HG03060 (cell line): ENCODE results near the gene NPL.

Experiments
- ATAC-seq: cut with Tn5 transposase; IDR thresholded peaks from one replicate; pipeline ENCODE4 v1.9.1; 2021; ENCODE audit warnings: low read depth, moderate number of reproducible peaks; ENCODE audit not compliant: unreplicated experiment

The NPL gene

DNA sequence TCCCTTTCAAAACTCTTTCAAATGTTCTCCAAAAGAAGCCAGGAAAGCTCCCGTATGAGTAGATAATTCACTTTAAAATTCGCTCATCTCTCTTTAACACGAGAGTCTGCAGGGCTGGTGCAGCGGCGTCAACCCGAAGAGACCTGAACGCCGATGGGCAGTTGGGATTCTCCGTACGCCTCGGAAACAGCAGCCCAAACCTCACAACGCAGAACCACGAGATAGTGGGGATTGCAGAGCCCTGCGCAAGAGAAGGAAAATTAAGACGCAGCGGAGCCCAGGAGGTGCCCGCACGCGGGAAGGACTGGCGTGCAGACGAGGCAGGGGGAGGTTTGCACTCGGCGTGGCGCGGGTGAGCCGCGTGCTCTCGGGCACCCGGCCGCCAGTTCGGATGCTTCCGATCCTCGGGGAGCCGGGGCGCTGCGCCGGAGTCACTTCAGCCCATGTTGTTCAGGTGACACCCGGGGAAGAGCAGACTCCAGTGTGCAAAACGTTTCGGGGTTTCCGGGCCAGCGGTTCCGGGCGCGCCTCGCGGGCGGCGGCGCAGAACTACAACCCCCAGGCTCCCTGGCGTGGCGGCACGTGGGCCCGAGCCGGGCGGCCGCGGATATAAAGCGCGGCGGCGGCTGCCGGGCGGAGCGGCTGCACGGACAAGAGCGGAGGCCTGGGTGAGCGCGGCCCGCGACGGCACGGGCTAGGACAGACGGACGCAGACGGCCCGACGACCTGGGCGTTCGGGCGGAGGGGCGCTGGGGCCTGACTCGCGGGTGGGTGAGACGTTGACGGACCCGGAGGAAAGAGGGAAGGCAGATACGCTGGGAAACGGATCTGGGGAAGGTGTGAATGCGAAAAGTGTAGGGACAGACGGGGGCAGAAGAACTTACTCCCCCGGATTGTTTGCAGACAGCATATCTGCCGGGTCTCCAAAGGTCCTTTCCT, at the start of gene NPL:
NPL (plus strand) TSS at position 636 of the 939 bp plus-strand sequence. CDS start 4,599 bp downstream, outside the sequence.
- no peak for ATAC-seq

GRCh38 chr1:182740120-182740519, 49.5 kb upstream of the NPL start:
- ATAC-seq, result no peak

- ATAC-seq, result no peak
Observed at GRCh38 chr1:182742780-182743179, 46.8 kb upstream of the NPL start.

GRCh38 chr1:182752077-182752988, 37.2 kb upstream of the NPL start:
- no peak for ATAC-seq

DNA sequence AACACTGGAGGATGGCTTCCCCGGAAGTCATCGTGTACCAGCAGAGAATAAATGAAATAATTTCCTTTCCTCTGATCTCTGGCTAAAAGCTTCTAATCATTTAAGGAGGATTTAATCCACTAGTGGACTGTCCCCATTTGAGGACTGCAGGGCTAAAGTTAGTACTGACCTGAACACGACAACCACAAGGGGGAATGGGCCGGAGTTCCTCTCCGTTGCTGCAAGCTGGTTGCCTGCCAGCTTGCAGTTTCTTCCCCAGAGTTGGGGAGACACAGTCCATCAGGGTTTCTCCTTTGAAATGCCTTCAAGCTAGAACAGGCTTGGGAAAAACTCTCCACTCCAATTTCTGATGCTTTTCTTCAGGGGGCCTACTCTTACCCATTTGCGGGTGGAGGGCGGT, 35.5 kb upstream of the NPL start:
- no peak for ATAC-seq

DNA sequence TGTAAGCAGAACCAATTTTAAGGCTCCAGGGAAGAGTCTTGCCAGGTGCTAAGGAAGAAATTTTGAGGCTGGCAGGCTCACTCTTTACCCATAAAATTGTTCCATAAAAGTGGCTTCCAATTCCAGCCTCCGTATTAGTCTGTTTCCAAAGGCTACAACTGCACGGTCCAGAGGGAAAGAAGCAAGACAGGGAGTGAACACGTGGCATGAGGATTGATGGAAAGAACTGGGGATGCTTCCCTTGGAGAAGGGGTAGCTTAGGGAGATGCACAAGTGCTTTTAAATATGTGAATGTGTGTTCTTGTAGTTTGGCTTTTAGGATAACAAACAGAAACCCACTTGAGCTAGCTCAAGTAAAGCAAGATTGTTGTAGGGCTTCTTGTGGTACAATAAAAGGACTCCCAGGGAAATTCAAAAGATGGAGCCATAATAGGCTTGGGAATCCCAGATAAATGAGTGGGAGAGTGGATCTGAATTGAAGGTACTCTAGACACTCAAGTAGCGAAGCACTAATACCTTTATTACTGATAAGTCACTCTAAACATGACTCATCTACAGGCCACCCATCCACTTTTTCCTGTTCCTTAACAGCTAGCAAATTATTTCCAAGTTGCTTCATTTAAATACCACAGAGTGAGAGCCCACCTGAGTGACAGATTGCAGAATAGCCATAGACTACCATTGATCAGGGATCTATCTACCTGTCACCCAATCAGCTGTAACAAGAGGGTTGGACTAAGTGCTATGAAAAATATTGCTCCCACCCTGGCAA, 34.8 kb upstream of the NPL start:
- ATAC-seq, result no peak

DNA sequence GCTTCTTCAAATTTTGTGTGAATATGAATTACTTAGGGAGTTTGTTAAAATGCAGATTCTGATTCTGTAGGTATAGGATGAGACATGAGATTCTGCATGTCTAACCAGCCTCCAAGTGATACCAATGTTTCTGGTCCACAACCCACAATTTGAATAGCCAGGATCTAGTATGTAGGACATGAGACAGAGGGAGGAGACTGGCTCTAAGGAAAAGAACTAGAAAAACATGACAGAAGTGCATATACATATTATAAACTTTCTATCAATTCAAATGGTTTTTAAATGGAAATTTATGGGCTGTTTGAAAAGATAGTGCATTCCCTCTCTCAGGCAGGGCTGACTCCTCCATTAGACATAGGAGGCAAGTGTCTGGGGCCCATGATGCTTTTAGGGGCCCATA, 33.9 kb upstream of the NPL start:
- ATAC-seq, result no peak

GRCh38 chr1:182756423-182756822, 33.1 kb upstream of the NPL start:
- ATAC-seq, result no peak

- ATAC-seq, result no peak
Observed at GRCh38 chr1:182761396-182762395, 27.9 kb upstream of the NPL start.

DNA sequence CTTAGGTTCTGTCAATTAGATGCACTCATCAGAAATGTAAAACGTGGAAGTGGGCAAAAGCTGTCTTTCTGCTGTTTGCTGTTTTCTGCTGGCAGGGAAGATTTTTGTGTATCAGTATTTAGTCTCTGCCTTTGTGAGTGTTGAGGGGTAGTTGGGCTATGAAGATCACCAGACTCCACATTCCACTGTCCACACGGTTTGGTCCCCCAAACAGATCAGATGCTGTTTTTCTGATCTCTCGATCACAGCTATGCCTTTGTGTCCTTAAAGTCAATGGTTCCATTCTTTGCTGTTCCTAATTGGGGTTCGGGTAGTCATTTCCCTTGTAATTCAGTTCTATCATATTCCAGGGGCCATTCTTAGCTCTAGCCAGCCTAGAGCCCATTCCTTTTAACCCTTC, 27.0 kb upstream of the NPL start:
- ATAC-seq, result no peak

DNA sequence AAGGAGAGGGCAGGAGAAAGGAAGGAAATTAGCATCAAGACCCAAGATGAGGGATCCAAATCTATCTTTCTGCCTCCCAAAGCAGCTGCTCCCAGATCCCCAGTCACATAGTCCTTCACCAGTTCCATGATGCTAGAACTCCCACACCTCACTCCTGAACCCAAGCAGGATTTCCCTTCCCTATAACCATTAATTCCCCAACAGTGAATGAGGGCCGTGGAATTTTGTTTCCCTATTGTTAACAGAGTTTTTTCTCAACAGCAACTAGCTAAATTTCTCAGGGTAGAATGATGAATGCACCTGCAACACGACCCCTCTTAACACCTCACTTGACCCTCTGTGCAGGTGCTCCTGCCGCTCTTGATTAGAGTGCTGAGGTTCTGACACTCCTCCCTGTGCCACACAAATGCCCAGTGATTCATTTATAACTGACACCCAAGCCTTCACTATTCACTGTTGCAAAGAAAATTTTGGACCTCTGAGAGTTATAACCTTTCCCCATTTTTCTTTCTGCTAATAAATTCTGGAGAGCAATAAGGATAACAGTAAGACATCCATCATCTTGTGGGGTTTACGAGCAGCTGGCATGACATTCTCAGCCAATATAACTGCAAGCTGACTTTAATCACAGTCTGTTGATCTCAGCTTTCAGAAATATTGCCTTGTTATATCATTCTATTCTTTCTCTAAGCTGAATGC, 25.4 kb upstream of the NPL start:
- ATAC-seq, result no peak

GRCh38 chr1:182765391-182765790, 24.2 kb upstream of the NPL start:
- ATAC-seq, result no peak

DNA sequence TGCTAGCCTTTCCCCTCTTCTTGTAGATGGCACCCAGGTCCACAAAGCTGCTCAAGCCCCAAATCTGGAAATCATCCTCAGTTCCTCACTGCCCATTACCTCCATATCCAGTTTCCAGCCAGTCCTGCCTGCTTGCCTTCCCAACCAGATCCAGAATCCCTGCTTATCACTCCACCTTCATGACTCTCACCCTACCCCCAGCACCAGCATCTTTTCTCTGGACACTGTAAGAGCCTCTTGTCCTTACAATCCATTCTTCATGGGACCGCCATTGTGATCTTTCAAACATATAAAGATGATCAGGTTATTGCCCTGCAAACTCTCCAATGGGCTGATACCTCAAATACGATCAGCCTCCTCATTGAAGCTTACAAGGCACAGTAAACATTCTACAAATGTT, 23.5 kb upstream of the NPL start:
- no peak for ATAC-seq

- no peak for ATAC-seq
Observed at GRCh38 chr1:182766881-182767645, 22.5 kb upstream of the NPL start.

- no peak for ATAC-seq
Observed at GRCh38 chr1:182768963-182769362, 20.6 kb upstream of the NPL start.

DNA sequence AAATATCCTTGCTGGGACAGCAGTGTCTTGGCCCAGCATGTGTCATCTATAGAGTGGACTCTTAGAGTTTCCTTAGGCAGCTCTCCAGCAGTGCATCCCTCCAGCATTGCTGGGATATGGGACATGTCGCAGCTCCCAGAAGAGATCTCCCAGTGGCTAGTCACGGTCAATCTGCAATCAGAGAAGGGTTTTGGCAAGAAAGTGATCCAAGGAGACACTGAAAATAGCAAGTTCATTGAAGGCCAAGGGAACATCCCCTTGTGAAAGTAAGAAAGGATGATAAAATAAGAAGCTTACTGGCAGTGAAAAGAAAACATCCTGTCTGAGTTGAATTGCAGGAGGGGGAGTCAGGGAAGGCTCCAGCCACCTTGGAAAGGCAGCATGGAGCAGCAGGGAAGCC, 19.3 kb upstream of the NPL start:
- no peak for ATAC-seq

- no peak for ATAC-seq
Observed at GRCh38 chr1:182771187-182771984, 18.2 kb upstream of the NPL start.
